OCI-M1 (cell line): ENCODE data around the gene OR51D1.

Source experiments
- DNase-seq: peaks from one replicate; lab custom pipeline; 2025; lab: John Stamatoyannopoulos, UW

The OR51D1 gene

GRCh38 chr11:4645974-4646373 lies 8.7 kb downstream of the OR51D1 start:
- DNase-seq, result no peak

GRCh38 chr11:4647766-4648165 lies 10.5 kb downstream of the OR51D1 start:
- DNase-seq, result no peak

- peak; percentile 30 for DNase-seq
Measured at GRCh38 chr11:4654635-4655369, 17.5 kb downstream of the OR51D1 start.

- DNase-seq, result peak; percentile 76
Measured at GRCh38 chr11:4658629-4659445, 21.6 kb downstream of the OR51D1 start.

GRCh38 chr11:4662876-4663275 lies 25.6 kb downstream of the OR51D1 start:
- DNase-seq, result no peak

GRCh38 chr11:4664183-4664582 lies 26.9 kb downstream of the OR51D1 start:
- no peak for DNase-seq

- no peak for DNase-seq
Measured at GRCh38 chr11:4664786-4665185, 27.5 kb downstream of the OR51D1 start.

GRCh38 chr11:4665424-4665823 lies 28.1 kb downstream of the OR51D1 start:
- DNase-seq, result no peak

- no peak for DNase-seq
Measured at GRCh38 chr11:4671741-4672140, 34.5 kb downstream of the OR51D1 start.

GRCh38 chr11:4672470-4672869 lies 35.2 kb downstream of the OR51D1 start:
- DNase-seq, result no peak

GRCh38 chr11:4673781-4674180 lies 36.5 kb downstream of the OR51D1 start:
- no peak for DNase-seq

GRCh38 chr11:4677948-4678347 lies 40.7 kb downstream of the OR51D1 start:
- DNase-seq, result no peak

GRCh38 chr11:4680341-4680740 lies 43.1 kb downstream of the OR51D1 start:
- no peak for DNase-seq

GRCh38 chr11:4682623-4683419 lies 45.5 kb downstream of the OR51D1 start:
- DNase-seq, result no peak

GRCh38 chr11:4684631-4685285 lies 47.5 kb downstream of the OR51D1 start:
- DNase-seq, result no peak
